ENCODE results near the gene AKAP13.
A peak's percentile ranks its signal among the peaks of the same experiment; 100 is the strongest.
"Not testable (repeated sequence)": the region's sequence is repeated elsewhere in the genome, so short reads cannot be mapped to it uniquely, and the experiment has no call there.

AKAP13 gene

GRCh38 chr15:85633859-85634258 lies 253.5 kb downstream of the AKAP13 start:
- DNase-seq: no peak

- no peak for DNase-seq
Measured at GRCh38 chr15:85636351-85636750, 255.9 kb downstream of the AKAP13 start.

- DNase-seq: peak; percentile 82
Measured at GRCh38 chr15:85639752-85640381, 259.5 kb downstream of the AKAP13 start.

- DNase-seq: no peak
Measured at GRCh38 chr15:85642065-85642692, 261.8 kb downstream of the AKAP13 start.

- peak; percentile 49 for DNase-seq
Measured at GRCh38 chr15:85642693-85643066, 262.3 kb downstream of the AKAP13 start.

- DNase-seq: peak; percentile 79
Measured at GRCh38 chr15:85646538-85647091, 266.2 kb downstream of the AKAP13 start.

GRCh38 chr15:85649372-85649771 lies 269.0 kb downstream of the AKAP13 start:
- peak; percentile 35 for DNase-seq

- DNase-seq: no peak
Measured at GRCh38 chr15:85651548-85651947, 271.1 kb downstream of the AKAP13 start.

DNA sequence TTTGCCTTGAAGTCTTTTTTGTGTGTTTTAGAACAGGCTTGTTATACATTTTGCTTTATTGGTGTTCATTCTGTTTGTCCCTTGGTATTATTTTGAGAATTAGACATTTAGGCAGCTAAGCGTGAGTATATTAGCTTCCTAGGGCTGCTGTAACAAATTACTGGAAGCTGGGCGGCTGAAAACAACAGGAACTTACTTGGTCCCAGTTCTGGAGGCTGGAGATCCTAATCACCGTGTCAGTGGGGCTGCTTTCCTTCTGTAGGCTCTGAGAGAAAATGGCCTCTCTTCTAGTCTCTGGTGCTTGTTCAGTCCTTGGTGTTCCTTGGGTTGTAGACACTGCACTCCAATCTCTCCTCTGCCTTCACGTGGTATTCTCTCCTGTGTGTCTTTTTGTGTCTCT lies 272.1 kb downstream of the AKAP13 start:
- DNase-seq: no peak

GRCh38 chr15:85657132-85657531 lies 276.7 kb downstream of the AKAP13 start:
- no peak for DNase-seq

DNA sequence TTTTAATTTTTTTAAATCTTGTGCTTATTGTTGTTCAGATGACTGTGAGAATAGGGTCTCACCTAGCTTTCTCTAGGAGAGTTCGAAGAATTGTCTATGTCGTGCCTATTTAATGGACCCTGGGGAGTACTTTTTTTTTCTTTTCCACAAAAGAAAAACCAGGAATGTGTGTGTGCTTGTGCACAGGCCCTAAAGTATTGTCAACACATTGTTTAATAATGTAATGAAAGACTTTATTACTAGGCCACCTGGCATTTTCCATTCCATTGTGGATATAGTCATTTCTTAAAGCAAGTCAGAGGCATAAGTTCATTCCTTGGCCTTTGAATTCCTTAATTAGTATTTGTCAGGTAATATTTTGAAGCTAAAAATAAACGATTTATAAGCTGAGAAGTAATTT lies 278.4 kb downstream of the AKAP13 start:
- DNase-seq: no peak

DNA sequence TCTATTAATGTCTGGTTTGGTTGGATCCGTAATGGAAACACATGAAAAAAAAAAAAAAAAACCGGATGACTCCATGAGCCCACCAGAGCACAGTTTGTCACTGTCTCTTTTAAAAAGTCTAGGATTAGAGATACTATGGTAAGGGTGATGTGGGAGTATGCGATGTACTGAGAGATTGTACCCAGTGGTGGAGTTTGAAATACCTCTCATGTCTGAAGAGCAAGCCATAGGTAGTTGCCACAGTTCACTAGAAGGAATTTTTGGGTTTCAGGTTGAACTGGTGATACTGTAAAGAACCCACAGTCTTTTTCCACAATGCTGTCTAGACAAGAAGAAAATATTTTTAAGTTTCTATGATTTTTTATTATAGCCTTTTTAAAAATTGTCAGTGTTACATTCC lies 281.5 kb downstream of the AKAP13 start:
- DNase-seq: no peak

GRCh38 chr15:85665677-85666076 lies 285.3 kb downstream of the AKAP13 start:
- not testable (repeated sequence) for DNase-seq

DNA sequence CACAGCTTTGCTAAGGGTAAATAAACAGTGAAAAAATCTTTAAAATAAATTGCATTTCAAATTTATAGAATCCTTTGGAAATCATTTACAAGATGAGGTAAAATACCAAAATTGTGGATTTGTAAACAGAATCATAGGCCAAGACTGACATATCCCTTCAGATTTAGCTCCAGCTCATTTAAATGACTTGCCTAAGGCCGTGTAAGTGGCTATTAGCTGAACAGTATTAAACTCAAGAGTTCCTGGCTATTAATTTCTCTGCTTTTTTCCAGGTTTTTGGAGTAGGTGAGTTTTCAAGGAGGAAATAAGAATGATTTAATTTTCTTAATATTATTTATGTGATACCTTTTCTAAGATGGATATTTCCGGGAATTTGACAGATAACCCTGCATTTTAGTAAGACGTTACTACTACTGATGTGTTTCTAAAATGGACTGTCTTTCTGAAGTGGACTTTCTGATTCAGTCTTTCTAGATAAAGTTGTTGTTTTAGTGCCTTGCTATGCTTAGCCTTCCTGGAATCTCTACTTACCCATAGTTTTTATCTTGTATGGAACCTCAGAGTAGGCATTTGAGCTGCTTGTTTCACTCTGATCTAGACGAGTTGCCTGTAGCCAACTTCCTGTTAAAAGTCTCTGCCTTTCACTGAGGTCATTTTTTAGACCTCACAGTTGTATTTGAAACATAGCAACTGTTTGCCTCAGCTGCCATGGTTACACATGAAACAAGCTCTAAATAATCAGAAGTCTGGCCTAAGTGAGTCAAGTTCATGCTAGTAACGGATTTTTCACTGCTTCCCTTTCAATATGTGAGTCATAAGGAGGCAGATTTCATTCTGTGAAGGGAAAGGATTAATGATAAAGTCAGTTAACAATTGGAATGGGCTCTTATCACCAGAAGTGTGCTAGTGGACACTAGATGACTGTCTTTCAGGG lies 287.4 kb downstream of the AKAP13 start:
- peak; percentile 94 for DNase-seq

DNA sequence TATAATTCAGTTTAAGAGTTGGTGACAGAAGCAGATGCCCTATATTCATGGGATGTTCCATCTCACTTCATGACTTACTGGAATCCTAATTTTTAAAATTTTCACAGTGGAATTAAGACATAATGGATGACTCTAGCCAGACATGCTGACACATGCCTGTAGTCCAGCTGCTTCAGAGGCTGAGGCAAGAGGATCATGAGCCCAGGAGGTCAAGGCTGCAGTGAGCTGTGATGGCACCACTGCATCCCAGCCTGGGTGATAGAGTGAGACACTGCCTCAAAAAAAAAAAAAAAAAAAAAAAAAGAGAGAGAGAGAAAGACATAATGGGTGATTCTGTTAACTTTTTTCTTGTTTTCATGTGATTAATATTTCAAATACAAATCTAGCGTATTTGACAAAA lies 290.8 kb downstream of the AKAP13 start:
- DNase-seq: no peak

DNA sequence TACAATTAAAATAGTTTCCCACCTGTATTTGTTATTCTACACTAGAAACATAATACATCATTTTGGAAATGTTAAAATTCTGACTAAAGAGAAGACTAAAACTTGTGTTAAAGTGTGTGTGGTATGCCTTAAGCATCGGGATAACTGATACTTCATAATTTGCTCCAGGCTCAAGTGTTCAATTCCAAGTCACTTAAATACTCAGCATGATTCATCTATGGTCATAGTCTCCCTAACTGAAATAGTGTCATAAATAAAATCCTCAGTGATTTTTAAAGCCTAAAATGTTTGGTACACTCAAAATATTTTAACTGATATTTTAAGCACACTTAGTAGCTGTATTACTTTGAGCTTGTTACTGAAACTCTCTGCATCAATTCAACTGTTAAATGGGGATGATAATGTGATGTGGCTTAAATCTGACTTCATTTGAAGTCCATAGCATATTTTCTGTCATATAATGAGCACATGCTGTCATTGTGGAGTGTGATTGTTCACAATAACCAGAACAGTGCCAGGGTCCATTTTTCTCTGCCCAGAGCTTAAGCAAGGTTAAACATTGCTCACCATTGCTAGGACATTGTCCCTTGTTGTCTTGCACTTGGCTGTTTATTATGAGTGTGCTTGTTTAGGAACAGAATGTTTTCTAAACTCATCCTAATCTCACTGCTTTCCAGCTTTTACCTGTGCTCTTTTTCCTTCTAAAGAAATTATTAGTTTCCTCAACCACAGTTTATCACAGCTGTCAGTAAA lies 292.1 kb downstream of the AKAP13 start:
- DNase-seq: no peak

- DNase-seq: peak; percentile 50
Measured at GRCh38 chr15:85673326-85673725, 292.9 kb downstream of the AKAP13 start.

DNA sequence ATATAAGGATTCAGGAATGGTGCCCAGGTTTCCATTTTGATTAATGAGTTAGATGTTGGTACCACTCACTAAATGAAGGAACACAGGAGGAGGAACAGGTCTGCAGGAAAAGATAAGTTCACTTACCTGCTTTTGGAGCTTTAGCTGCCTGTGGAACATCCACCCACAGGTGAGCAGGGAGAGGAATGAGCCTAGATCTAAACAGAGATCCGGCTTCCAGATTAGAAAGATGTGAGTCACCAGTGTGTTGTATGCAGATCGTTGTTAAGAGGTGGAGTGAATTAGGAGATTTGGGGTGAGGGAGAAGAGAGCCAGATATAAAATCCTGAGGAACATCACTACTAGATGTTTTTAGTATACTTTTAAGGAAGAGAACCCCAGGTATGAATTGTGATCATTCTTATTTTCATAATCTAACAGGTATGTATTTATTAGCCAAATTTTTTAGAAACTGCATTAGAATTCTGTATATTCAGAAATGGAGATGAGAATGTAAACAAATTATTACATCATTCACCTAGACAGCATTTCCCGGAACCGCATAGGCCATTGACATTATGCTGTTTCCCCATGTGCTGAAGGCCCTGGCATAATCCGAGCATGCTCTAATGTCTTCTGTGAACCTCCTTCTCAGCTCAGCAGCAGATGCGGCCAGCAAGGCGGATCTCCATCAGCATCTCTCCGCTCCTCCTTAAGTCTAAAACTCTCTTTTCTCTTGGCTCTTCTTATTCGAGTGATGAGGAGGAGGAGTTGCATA lies 296.1 kb downstream of the AKAP13 start:
- DNase-seq: no peak

GRCh38 chr15:85679231-85679630 lies 298.8 kb downstream of the AKAP13 start:
- DNase-seq: no peak

- no peak for DNase-seq
Measured at GRCh38 chr15:85681386-85681785, 301.0 kb downstream of the AKAP13 start.

- DNase-seq: no peak
Measured at GRCh38 chr15:85684174-85684710, 303.8 kb downstream of the AKAP13 start.

Measured in fibroblast of skin of scalp (primary cell).